HepG2 (cell line): Measurements from ENCODE around the gene NECTIN2. TPM values are rescaled to one million over a fixed set of nuclear protein-coding genes. Genes with fewer than 3 reads are reported as not detected.

Experiments used
- BCLAF1 ChIP-seq: fragments of 450-650 bp; IDR thresholded peaks from 2 replicates; pipeline ENCODE4 v1.6.1; 2017; ENCODE audit warnings: mild to moderate bottlenecking
- CSRNP2 ChIP-seq: sonication (generic); formaldehyde crosslinking; conservative IDR thresholded peaks from 2 replicates; pipeline ENCODE4 v1.8.0; 2022; ENCODE audit warnings: low read depth, missing genetic modification reagents
- MTA1 ChIP-seq: sonication (generic); formaldehyde crosslinking; IDR thresholded peaks from 2 replicates; pipeline ENCODE4 v1.4.0; 2020; ENCODE audit warnings: missing genetic modification reagents, mild to moderate bottlenecking, borderline replicate concordance
- RFX3 ChIP-seq: IDR thresholded peaks from 2 replicates; pipeline ENCODE4 v1.6.1; 2016; ENCODE audit warnings: missing biosample characterization, missing genetic modification reagents
- SYNCRIP ChIP-seq: fragments of 200-400 bp; formaldehyde crosslinking; IDR thresholded peaks from 2 replicates; pipeline ENCODE4 v1.6.1; 2018; ENCODE audit warnings: mild to moderate bottlenecking, low read depth, low read length; ENCODE audit not compliant: insufficient read depth
- TAF15 ChIP-seq: fragments of 200-400 bp; formaldehyde crosslinking; IDR thresholded peaks from one replicate; pipeline ENCODE4 v1.6.1; 2018; ENCODE audit warnings: mild to moderate bottlenecking, low read depth, low read length; ENCODE audit not compliant: poor library complexity, severe bottlenecking
- ZBTB25 ChIP-seq: IDR thresholded peaks from 2 replicates; pipeline ENCODE4 v1.6.1; 2018; ENCODE audit warnings: missing genetic modification reagents
- ZBTB33 ChIP-seq: sonication (generic); formaldehyde crosslinking; IDR thresholded peaks from 2 replicates; pipeline ENCODE4 v1.4.0; 2020; ENCODE audit warnings: missing genetic modification reagents
- ZKSCAN1 ChIP-seq: fragments of 150-350 bp; IDR thresholded peaks from 2 replicates; pipeline ENCODE4 v1.6.1; 2014; ENCODE audit warnings: low read length
- ZNF18 ChIP-seq: sonication (generic); formaldehyde crosslinking; IDR thresholded peaks from 2 replicates; pipeline ENCODE4 v1.8.0; 2022; ENCODE audit warnings: mild to moderate bottlenecking, missing genetic modification reagents; ENCODE audit not compliant: insufficient replicate concordance
- ZNF276 ChIP-seq: sonication (generic); formaldehyde crosslinking; IDR thresholded peaks from 2 replicates; pipeline ENCODE4 v1.4.0; 2020; ENCODE audit warnings: mild to moderate bottlenecking, low read depth, missing genetic modification reagents
- ZNF629 ChIP-seq: sonication (generic); formaldehyde crosslinking; conservative IDR thresholded peaks from 2 replicates; pipeline ENCODE4 v1.5.0; 2020; ENCODE audit warnings: missing genetic modification reagents
- ZZZ3 ChIP-seq: sonication (generic); formaldehyde crosslinking; IDR thresholded peaks from 2 replicates; pipeline ENCODE4 v1.4.0; 2020; ENCODE audit warnings: missing genetic modification reagents, mild to moderate bottlenecking, borderline replicate concordance
- polyA plus RNA-seq, 8 experiments: library from polyadenylated mRNA; depleted of rRNA in 3 of 8; stranded (reverse) in 7 of 8; unstranded in 1 of 8; fragments of >200 nt; fragmentation: Illumina TruSeq in 4 of 8; extraction: Trizol in 4 of 8; gene quantifications; 2 replicates each; pipeline versions ENCODE4 v1.2.1 to v1.2.3, GENCODE V29; 2011 to 2016; ENCODE audit warnings: low read depth in 4 of 8, missing spikeins in 1 of 8, mixed read lengths in 1 of 8; ENCODE audit not compliant: insufficient read depth in 1 of 8
- total RNA-seq, 5 experiments: library from RNA; depleted of rRNA; stranded (reverse); fragments of >200 nt; fragmentation: Illumina TruSeq; extraction: Trizol; gene quantifications; 2 replicates each; pipeline ENCODE4 v1.2.3, GENCODE V29; 2016; ENCODE audit warnings: low read depth in 1 of 5

Gene NECTIN2
- total and polyA plus RNA-seq, 2 of the 13 experiments (the other 11 are each of a cell fraction or from before 2014, with no cell fraction given) = 75.4 to 114 TPM

- TF ChIP-seq ZBTB33 (CRISPR knock-in tag) = peak; percentile 49; the same call in 1 of the 2 replicates
- no peak for TF ChIP-seq ZKSCAN1
- no peak for TF ChIP-seq ZNF18 (CRISPR knock-in tag)
- TF ChIP-seq MTA1 (CRISPR knock-in tag) = peak; percentile 45; the same call in 1 of the 2 replicates
- TF ChIP-seq SYNCRIP = no peak
- no peak for TF ChIP-seq ZZZ3 (CRISPR knock-in tag)
- TF ChIP-seq ZNF629 = no peak
- TF ChIP-seq TAF15 = no peak
- TF ChIP-seq CSRNP2 = no peak
- TF ChIP-seq RFX3 = no peak
- TF ChIP-seq BCLAF1 = no peak
- TF ChIP-seq ZBTB25 (CRISPR knock-in tag) = peak; percentile 69
- no peak for TF ChIP-seq ZNF276 (CRISPR knock-in tag)
Measured at GRCh38 chr19:44845612-44846454, at the start of gene NECTIN2 (continued).
